ENCODE measurements around the gene MAML3.

MAML3 gene

DNA sequence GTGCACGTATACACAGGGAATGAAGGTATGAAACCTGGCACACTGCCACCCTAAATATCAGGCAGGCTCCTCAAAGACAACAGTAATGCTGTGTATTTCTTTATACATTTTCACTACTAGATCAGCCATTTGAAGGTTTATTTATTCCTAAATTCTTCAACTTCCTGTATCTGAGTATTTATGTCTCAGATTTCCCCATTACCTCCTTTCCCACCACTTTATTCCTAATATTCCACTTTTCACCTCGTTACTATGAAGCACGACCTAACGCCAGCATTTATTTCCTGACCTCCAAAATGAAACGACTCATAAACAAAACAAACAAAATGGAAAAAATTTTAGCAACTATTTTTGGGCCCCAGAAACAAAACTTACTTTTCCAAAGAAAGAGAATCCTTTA, 69.6 kb downstream of the MAML3 start:
- DNase-seq (ENCODE audit: low read depth), result no peak
- TF ChIP-seq, protein P1, sequence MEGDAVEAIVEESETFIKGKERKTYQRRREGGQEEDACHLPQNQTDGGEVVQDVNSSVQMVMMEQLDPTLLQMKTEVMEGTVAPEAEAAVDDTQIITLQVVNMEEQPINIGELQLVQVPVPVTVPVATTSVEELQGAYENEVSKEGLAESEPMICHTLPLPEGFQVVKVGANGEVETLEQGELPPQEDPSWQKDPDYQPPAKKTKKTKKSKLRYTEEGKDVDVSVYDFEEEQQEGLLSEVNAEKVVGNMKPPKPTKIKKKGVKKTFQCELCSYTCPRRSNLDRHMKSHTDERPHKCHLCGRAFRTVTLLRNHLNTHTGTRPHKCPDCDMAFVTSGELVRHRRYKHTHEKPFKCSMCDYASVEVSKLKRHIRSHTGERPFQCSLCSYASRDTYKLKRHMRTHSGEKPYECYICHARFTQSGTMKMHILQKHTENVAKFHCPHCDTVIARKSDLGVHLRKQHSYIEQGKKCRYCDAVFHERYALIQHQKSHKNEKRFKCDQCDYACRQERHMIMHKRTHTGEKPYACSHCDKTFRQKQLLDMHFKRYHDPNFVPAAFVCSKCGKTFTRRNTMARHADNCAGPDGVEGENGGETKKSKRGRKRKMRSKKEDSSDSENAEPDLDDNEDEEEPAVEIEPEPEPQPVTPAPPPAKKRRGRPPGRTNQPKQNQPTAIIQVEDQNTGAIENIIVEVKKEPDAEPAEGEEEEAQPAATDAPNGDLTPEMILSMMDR (IDR thresholded peaks at IDR 0.05; ENCODE audit: control insufficient read depth, insufficient read depth, low read depth, low read length, missing control alignments), result no peak
- H3K4me3 ChIP-seq (ENCODE audit: control insufficient read depth, low read depth, low read length), result no peak overlapping the region

DNA sequence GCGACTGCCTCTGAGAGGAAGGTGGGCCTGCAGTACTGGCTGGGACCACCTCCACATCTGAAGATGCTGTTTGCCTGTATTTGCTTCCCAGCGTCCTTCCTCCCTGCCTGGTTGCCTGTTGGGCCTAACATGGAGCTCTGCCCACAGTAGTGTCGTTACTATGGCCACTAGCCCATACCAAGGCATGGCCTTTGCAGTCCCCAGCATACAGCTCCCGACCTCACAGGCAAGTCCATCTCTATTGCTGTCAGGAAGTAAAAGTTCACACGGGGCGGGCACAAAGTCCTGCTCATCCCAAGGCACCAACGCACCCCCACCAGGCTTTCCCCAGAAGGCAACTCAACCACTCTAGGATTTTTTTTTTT, 71.6 kb downstream of the MAML3 start:
- DNase-seq (ENCODE audit: low read depth), result no peak
- no peak overlapping the region for H3K4me3 ChIP-seq (ENCODE audit: control insufficient read depth, low read depth, low read length)
- TF ChIP-seq, protein P1 (IDR thresholded peaks at IDR 0.05; ENCODE audit: control insufficient read depth, insufficient read depth, low read depth, low read length, missing control alignments), result no peak

DNA sequence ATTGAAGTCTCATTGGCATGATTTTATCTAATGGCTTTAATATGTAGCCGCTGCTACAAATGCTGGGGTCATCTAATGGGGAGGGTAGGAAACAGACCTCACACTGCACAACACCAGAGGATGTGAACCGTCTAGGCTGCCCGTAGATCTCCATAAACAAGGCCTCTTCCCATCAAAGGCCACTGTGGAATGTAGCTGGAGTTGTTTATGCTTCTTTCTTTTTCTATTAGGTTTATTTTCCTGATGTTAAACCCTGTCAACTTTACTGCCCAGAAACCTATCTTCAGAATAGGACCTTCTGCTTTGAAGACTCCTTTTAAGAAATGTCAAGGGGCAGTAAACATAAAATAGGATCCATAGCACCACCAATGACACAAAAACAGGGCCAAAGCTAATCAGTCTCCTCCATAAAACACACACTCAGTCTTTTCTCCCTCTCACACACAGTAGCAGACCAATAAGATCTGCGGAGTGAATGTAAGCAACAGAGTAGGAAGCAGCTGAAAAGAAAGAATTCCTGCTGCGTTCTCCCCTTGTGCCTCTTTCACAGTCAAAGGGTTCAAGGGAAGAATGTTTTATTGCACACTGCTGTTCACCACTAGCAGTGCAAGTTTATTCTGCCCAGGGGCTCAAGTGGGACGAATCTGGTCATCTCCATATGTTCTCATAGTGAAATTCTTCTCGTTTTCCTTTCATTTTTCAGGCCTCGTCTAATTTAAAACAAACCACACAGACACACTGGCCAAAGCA, 72.2 kb downstream of the MAML3 start:
- DNase-seq (ENCODE audit: low read depth), result no peak
- no peak overlapping the region for H3K4me3 ChIP-seq (ENCODE audit: control insufficient read depth, low read depth, low read length)
- TF ChIP-seq, protein P1 (IDR thresholded peaks at IDR 0.05; ENCODE audit: control insufficient read depth, insufficient read depth, low read depth, low read length, missing control alignments), result no peak

DNA sequence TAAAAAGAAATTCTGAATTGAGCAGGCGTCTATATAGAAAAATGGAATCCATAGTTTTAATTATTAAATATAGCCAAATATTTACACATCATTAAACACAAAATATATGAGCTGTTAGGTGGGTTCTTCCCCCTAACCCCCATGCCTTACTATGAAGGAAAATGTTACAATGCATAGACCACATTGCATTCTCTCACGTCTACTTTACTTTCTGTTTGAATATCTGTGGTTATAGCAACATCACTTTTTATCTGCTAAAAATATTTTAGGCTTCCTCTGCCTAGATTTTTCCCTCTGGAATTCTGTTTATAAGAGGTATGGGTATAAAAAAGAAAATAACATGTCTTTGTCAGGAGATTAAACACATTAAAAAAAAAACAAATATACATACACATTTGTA, 73.1 kb downstream of the MAML3 start:
- DNase-seq (ENCODE audit: low read depth), result no peak
- TF ChIP-seq, protein P1 (IDR thresholded peaks at IDR 0.05; ENCODE audit: control insufficient read depth, insufficient read depth, low read depth, low read length, missing control alignments), result no peak
- H3K4me3 ChIP-seq (ENCODE audit: control insufficient read depth, low read depth, low read length), result no peak overlapping the region

DNA sequence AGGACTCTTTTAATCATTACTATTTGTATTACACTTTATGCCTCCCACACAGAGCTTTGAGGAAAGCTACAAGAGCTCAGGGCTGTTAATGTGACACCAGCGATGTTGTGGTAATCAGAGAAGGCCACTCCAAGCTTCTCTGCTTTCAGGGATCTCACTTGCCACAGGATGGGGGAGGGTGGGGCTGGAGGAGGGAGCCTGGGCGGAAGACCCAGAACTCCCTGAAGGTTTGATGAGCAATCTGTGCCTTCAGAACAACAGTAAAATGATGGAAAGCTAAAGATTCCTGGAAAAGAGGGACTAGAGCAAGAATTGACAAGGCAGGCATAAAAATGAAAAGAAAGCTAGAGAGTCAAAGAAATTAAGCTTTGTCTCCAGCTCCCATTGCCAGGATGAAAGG, 75.6 kb downstream of the MAML3 start:
- no peak overlapping the region for H3K4me3 ChIP-seq (ENCODE audit: control insufficient read depth, low read depth, low read length)
- TF ChIP-seq, protein P1 (IDR thresholded peaks at IDR 0.05; ENCODE audit: control insufficient read depth, insufficient read depth, low read depth, low read length, missing control alignments), result no peak
- DNase-seq (ENCODE audit: low read depth), result no peak

DNA sequence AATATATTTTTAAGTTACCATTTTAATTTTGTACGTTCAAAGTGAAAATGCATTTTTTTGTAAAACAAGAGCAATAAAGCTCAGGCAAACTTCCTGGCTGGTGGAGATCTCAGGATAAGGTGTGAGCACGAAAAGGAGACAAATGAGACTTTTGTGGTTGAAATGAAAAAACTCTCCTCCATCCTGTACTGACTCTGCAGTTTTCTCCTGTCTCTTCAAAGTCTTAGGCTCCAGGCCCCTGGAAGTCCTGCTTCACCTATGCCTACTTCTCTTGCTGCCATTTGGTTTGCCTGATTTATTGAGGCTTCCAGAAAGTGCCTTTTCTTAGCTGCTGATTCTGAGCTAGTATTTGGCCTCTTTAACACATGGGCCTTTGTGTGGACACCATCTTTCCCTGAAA, 77.7 kb downstream of the MAML3 start:
- no peak for DNase-seq (ENCODE audit: low read depth)
- H3K4me3 ChIP-seq (ENCODE audit: control insufficient read depth, low read depth, low read length), result no peak overlapping the region
- TF ChIP-seq, protein P1 (IDR thresholded peaks at IDR 0.05; ENCODE audit: control insufficient read depth, insufficient read depth, low read depth, low read length, missing control alignments), result no peak

Measured in AG09309 (cell line).